ENCODE data around the gene SIX2. TPM values are rescaled to one million over a fixed set of nuclear protein-coding genes. Genes with fewer than 3 reads are reported as not detected.

SIX2 gene
- total and polyA plus RNA-seq, 12 donors = 0.06 to 0.40 (median 0.14) TPM; not detected in 5

GRCh38 chr2:45000921-45001868 is 8.1 kb downstream of the SIX2 start:
- no peaks in the 10 kb centered on the region for H3K36me3 ChIP-seq (replicated peaks in 1 of 2)
- no peak overlapping the region for H3K27ac ChIP-seq
- 4 to 15% (median 13%) methylated on average over 22 to 61 of the region's 61 CpGs for WGBS, 4 donors
- H3K4me1 ChIP-seq (replicated peaks in 1 of 2) = peaks cover 0 to 17% of the 10 kb centered on the region in 2 donors
- H3K4me3 ChIP-seq = peak overlapping the region in 1 of 4 donors; percentile 31
- no peaks in the 10 kb centered on the region for H3K9me3 ChIP-seq (replicated peaks in 1 of 3)
- TF ChIP-seq CTCF (IDR thresholded peaks at IDR 0.05) (no peak), POLR2A (IDR thresholded peaks at IDR 0.05) (no peak)
- peaks cover 84% of the 10 kb centered on the region for H3K27me3 ChIP-seq
- peak in 1 of 7 donors; percentile 31 for DNase-seq
- intact Hi-C loops (cut with DNase I) = no loop called here

DNA sequence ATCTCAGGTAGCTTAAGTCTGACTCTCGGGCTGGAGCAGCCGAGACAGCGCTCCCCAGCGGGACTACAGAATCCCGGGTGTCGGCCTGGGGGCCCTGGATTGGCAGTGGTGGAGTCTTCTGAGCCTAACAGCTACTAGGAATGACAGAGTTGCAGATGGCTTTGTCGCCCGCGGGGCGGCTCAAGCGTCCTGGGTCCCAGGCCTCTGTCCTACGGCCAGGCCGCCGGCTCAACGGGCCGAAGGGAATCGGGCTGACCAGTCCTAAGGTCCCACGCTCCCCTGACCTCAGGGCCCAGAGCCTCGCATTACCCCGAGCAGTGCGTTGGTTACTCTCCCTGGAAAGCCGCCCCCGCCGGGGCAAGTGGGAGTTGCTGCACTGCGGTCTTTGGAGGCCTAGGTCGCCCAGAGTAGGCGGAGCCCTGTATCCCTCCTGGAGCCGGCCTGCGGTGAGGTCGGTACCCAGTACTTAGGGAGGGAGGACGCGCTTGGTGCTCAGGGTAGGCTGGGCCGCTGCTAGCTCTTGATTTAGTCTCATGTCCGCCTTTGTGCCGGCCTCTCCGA is 8.8 kb downstream of the SIX2 start:
- Histone ChIP-seq H3K4me3 (no peak overlapping the region), H3K9me3 (replicated peaks in 1 of 3) (no peaks in the 10 kb centered on the region)

GRCh38 chr2:44999540-44999939 is 9.7 kb downstream of the SIX2 start:
- H3K27me3 ChIP-seq = peaks cover 78% of the 10 kb centered on the region
- no peak overlapping the region for H3K27ac ChIP-seq
- H3K4me3 ChIP-seq = no peak overlapping the region
- 66 to 78% (median 69%) methylated on average over 8 to 10 of the region's 10 CpGs for whole genome bisulfite sequencing, 4 donors
- no peak for DNase-seq
- intact Hi-C loops (cut with DNase I) = no loop called here
- peaks cover 0 to 11% of the 10 kb centered on the region in 2 donors for H3K4me1 ChIP-seq (replicated peaks in 1 of 2)
- no peak for TF ChIP-seq POLR2A (IDR thresholded peaks at IDR 0.05)
- no peak for TF ChIP-seq CTCF (IDR thresholded peaks at IDR 0.05)
- H3K36me3 ChIP-seq (replicated peaks in 1 of 2) = no peaks in the 10 kb centered on the region
- no peaks in the 10 kb centered on the region for H3K9me3 ChIP-seq (replicated peaks in 1 of 3)

More for the DNA sequence above, 8.8 kb downstream of the SIX2 start:
- peaks cover 80% of the 10 kb centered on the region for H3K27me3 ChIP-seq
- DNase-seq = no peak
- intact Hi-C loops (cut with DNase I) = no loop called here
- no peaks in the 10 kb centered on the region for H3K36me3 ChIP-seq (replicated peaks in 1 of 2)
- TF ChIP-seq CTCF (IDR thresholded peaks at IDR 0.05) (no peak), POLR2A (IDR thresholded peaks at IDR 0.05) (no peak)
- 25 to 36% (median 30%) methylated on average over 5 to 36 of the region's 36 CpGs for WGBS, 4 donors
- no peak overlapping the region for H3K27ac ChIP-seq
- H3K4me1 ChIP-seq (replicated peaks in 1 of 2) = peaks cover 0 to 17% of the 10 kb centered on the region in 2 donors

DNA sequence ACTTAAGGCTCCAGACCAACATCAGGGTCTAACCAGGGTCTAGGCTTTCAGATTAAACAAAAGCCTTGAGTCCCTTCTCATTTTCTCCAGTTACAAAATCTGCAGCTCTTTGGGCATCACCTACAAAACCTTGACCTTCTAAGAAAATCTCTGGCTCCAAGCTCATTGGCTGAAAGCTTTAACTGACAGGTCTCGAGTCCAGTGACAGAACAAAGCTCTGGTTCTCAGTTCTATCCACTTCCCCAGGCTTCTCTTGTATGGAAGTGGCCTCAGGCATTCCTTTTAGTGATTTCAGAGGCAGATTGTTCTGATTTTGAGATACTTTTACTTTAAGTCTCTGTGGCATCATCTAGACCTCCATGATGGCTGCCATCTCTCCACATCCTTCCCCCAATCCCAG is 11.3 kb downstream of the SIX2 start:
- no peak overlapping the region for H3K27ac ChIP-seq
- no peaks in the 10 kb centered on the region for H3K9me3 ChIP-seq (replicated peaks in 1 of 3)
- DNase-seq = no peak
- H3K27me3 ChIP-seq = peaks cover 65% of the 10 kb centered on the region
- H3K4me3 ChIP-seq = no peak overlapping the region
- 90 to 100% (median 92%) methylated on average over 1 of the region's 1 CpG for WGBS, 4 donors
- intact Hi-C loops (cut with DNase I) = no loop called here
- TF ChIP-seq POLR2A (IDR thresholded peaks at IDR 0.05) (no peak), CTCF (IDR thresholded peaks at IDR 0.05) (no peak)
- H3K4me1 ChIP-seq (replicated peaks in 1 of 2) = peaks cover 0 to 11% of the 10 kb centered on the region in 2 donors
- no peaks in the 10 kb centered on the region for H3K36me3 ChIP-seq (replicated peaks in 1 of 2)
